ENCODE data around the gene ZNF692. TPM values are rescaled to one million over a fixed set of nuclear protein-coding genes. Genes with fewer than 3 reads are reported as not detected.

ZNF692 gene
- polyA plus RNA-seq, 1 donor (not counting 4 experiments of a cell fraction or from before 2014, with no cell fraction given): 27.0 TPM

GRCh38 chr1:248900637-248901036 lies 41.8 kb upstream of the ZNF692 start:
- Histone ChIP-seq H3K4me3 (ENCODE audit: control insufficient read depth in 2 of 3, extremely low read depth in 1 of 3, insufficient read depth in 2 of 3, low read depth in 1 of 3, low read length in 3 of 3) (no peak overlapping the region), H3K4me2 (ENCODE audit: control insufficient read depth, extremely low read depth, insufficient read depth, low read depth, low read length) (no peak overlapping the region), H3K9me1 (ENCODE audit: control insufficient read depth, extremely low read depth, insufficient read depth, low read length) (no peaks in the 10 kb centered on the region), H3K9me3 (ENCODE audit: control insufficient read depth, low read depth, low read length) (no peaks in the 10 kb centered on the region), H4K20me1 (ENCODE audit: control insufficient read depth, extremely low read depth, insufficient read depth, low read length) (no peaks in the 10 kb centered on the region), H3K27me3 (ENCODE audit: control insufficient read depth, extremely low read depth, insufficient read depth, low read length) (no peaks in the 10 kb centered on the region), H3K79me2 (ENCODE audit: control insufficient read depth, insufficient read depth, low read length) (no peaks in the 10 kb centered on the region), H3K27ac (ENCODE audit: control insufficient read depth, insufficient read depth, low read length) (no peak overlapping the region), H3K36me3 (ENCODE audit: control insufficient read depth in 2 of 2, extremely low read depth in 1 of 2, insufficient read depth in 2 of 2, low read length in 2 of 2) (no peaks in the 10 kb centered on the region), H3K9ac (ENCODE audit: control insufficient read depth, extremely low read depth, insufficient read depth, low read length) (no peak overlapping the region), H2AFZ (ENCODE audit: control insufficient read depth, low read length) (no peak overlapping the region), H3K4me1 (ENCODE audit: control insufficient read depth, extremely low read depth, insufficient read depth, low read length) (peaks cover 2% of the 10 kb centered on the region)
- DNase-seq (ENCODE audit: low read depth, low spot score) (no peak), FAIRE-seq (no peak)
- dilution Hi-C loops (cut with MboI; ENCODE audit: extremely low pct_ligation_motif_present, low sequenced_read_pairs): no loop called here
- TF ChIP-seq EZH2 (IDR thresholded peaks at IDR 0.05; ENCODE audit: low read length): no peak
- TF ChIP-seq CTCF (optimal IDR thresholded peaks at IDR 0.05 in 1 of 3, IDR thresholded peaks at IDR 0.05 in 1 of 3, conservative IDR thresholded peaks at IDR 0.05 in 1 of 3; ENCODE audit: extremely low read depth in 1 of 3, insufficient read depth in 2 of 3, low read length in 3 of 3): no peak

GRCh38 chr1:248897412-248898337 lies 38.8 kb upstream of the ZNF692 start:
- no peak overlapping the region for H3K27ac ChIP-seq (ENCODE audit: control insufficient read depth, insufficient read depth, low read length)
- TF ChIP-seq CTCF (optimal IDR thresholded peaks at IDR 0.05 in 1 of 3, IDR thresholded peaks at IDR 0.05 in 1 of 3, conservative IDR thresholded peaks at IDR 0.05 in 1 of 3; ENCODE audit: extremely low read depth in 1 of 3, insufficient read depth in 2 of 3, low read length in 3 of 3): no peak
- TF ChIP-seq EZH2 (IDR thresholded peaks at IDR 0.05; ENCODE audit: low read length): no peak
- H3K9me3 ChIP-seq (ENCODE audit: control insufficient read depth, low read depth, low read length): no peaks in the 10 kb centered on the region
- no peaks in the 10 kb centered on the region for H3K27me3 ChIP-seq (ENCODE audit: control insufficient read depth, extremely low read depth, insufficient read depth, low read length)
- H3K4me2 ChIP-seq (ENCODE audit: control insufficient read depth, extremely low read depth, insufficient read depth, low read depth, low read length): peak overlapping the region; percentile 51
- no peaks in the 10 kb centered on the region for H3K9me1 ChIP-seq (ENCODE audit: control insufficient read depth, extremely low read depth, insufficient read depth, low read length)
- no peak for FAIRE-seq
- no peaks in the 10 kb centered on the region for H3K79me2 ChIP-seq (ENCODE audit: control insufficient read depth, insufficient read depth, low read length)
- no peak overlapping the region for H3K9ac ChIP-seq (ENCODE audit: control insufficient read depth, extremely low read depth, insufficient read depth, low read length)
- DNase-seq (ENCODE audit: low read depth, low spot score): no peak
- H2AFZ ChIP-seq (ENCODE audit: control insufficient read depth, low read length): peak overlapping the region; percentile 78
- no peaks in the 10 kb centered on the region for H4K20me1 ChIP-seq (ENCODE audit: control insufficient read depth, extremely low read depth, insufficient read depth, low read length)
- no peaks in the 10 kb centered on the region for H3K36me3 ChIP-seq (ENCODE audit: control insufficient read depth in 2 of 2, extremely low read depth in 1 of 2, insufficient read depth in 2 of 2, low read length in 2 of 2)
- dilution Hi-C loops (cut with MboI; ENCODE audit: extremely low pct_ligation_motif_present, low sequenced_read_pairs): no loop called here
- no peak overlapping the region for H3K4me3 ChIP-seq (ENCODE audit: control insufficient read depth in 2 of 3, extremely low read depth in 1 of 3, insufficient read depth in 2 of 3, low read depth in 1 of 3, low read length in 3 of 3)
- H3K4me1 ChIP-seq (ENCODE audit: control insufficient read depth, extremely low read depth, insufficient read depth, low read length): no peaks in the 10 kb centered on the region

Measured in keratinocyte (primary cell).